Activated T-cell treated with anti-CD3 and anti-CD28 coated beads, Interleukin-2, amount 50 U/mL, for 4 hours (primary cell): ENCODE results near the gene LMAN2. TPM values are rescaled to one million over a fixed set of nuclear protein-coding genes. Genes with fewer than 3 reads are reported as not detected.

Experiments used
- ATAC-seq, 2 donors: fragments of 200-7000 bp; cut with Tn5 transposase; one replicate each; pipeline ENCODE4 v1.10.0; 2021
- DNase-seq: peaks from one replicate; pipeline ENCODE4 v3.0.0-alpha.2; 2020
- H3K27me3 Mint-ChIP-seq: one replicate; pipeline ENCODE4 v1.8.0; 2021; ENCODE audit warnings: low read depth, mixed read lengths
- H3K36me3 Mint-ChIP-seq: one replicate; pipeline ENCODE4 v1.8.0; 2022; ENCODE audit warnings: mixed read lengths; ENCODE audit not compliant: insufficient read depth
- H3K4me1 Mint-ChIP-seq: one replicate; pipeline ENCODE4 v1.8.0; 2021; ENCODE audit warnings: low read depth, mixed read lengths
- H3K4me3 Mint-ChIP-seq: one replicate; pipeline ENCODE4 v1.8.0; 2021; ENCODE audit warnings: mild to moderate bottlenecking, moderate library complexity, mixed read lengths
- H3K9me3 Mint-ChIP-seq: one replicate; pipeline ENCODE4 v1.8.0; 2021; ENCODE audit warnings: mixed read lengths
- total RNA-seq, 3 donors: library from RNA; stranded (reverse); gene quantifications; one replicate each; pipeline ENCODE4 v1.2.1, GENCODE V29; 2021

Gene LMAN2
- total RNA-seq, 3 donors from 2014 or later, result 120 to 129 (median 127) TPM

DNA sequence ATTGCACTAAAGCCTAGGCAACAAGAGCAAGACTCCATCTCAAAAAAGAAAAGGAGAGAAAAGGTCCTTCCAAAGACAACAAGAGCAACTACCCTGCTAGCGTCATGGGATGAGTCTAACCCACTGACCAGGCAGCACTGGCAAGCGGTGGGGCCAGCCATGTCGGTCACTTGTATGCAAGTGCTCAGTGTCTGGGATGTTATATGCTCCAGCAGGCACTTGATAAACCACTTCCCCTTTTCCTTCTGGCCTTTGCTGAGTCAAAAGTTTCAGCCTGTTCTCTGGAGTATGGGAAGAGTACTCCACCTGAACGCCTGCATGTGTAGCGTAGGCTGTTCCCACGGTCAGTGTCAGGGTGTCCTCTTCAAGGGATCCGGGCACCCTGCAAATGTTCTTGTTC is 30.6 kb downstream of the LMAN2 start:
- Mint-ChIP-seq H3K4me1 (peaks cover 17% of the 10 kb centered on the region), H3K27me3 (no peaks in the 10 kb centered on the region), H3K9me3 (no peaks in the 10 kb centered on the region), H3K36me3 (peaks cover 7% of the 10 kb centered on the region), H3K4me3 (no peak overlapping the region)
- DNase-seq (no peak), ATAC-seq (no peak)

- ATAC-seq, result peak; percentile 27 to 51
- Mint-ChIP-seq H3K4me3 (no peak overlapping the region), H3K4me1 (peaks cover 17% of the 10 kb centered on the region), H3K27me3 (no peaks in the 10 kb centered on the region), H3K9me3 (no peaks in the 10 kb centered on the region), H3K36me3 (peaks cover 7% of the 10 kb centered on the region)
- no peak for DNase-seq
Measured at GRCh38 chr5:177319913-177320588, 31.4 kb downstream of the LMAN2 start.

GRCh38 chr5:177317959-177318377 is 33.5 kb downstream of the LMAN2 start:
- peak; percentile 74 to 78 for ATAC-seq
- peaks cover 6% of the 10 kb centered on the region for H3K36me3 Mint-ChIP-seq
- H3K27me3 Mint-ChIP-seq, result no peaks in the 10 kb centered on the region
- peaks cover 18% of the 10 kb centered on the region for H3K4me1 Mint-ChIP-seq
- DNase-seq, result peak; percentile 73
- H3K9me3 Mint-ChIP-seq, result no peaks in the 10 kb centered on the region
- no peak overlapping the region for H3K4me3 Mint-ChIP-seq

- no peak overlapping the region for H3K4me3 Mint-ChIP-seq
- no peaks in the 10 kb centered on the region for H3K36me3 Mint-ChIP-seq
- peaks cover 29% of the 10 kb centered on the region for H3K4me1 Mint-ChIP-seq
- no peak for ATAC-seq
- DNase-seq, result no peak
- no peaks in the 10 kb centered on the region for H3K27me3 Mint-ChIP-seq
- H3K9me3 Mint-ChIP-seq, result no peaks in the 10 kb centered on the region
Measured at GRCh38 chr5:177316005-177316404, 35.5 kb downstream of the LMAN2 start.

- no peaks in the 10 kb centered on the region for H3K9me3 Mint-ChIP-seq
- H3K36me3 Mint-ChIP-seq, result no peaks in the 10 kb centered on the region
- H3K4me3 Mint-ChIP-seq, result no peak overlapping the region
- H3K27me3 Mint-ChIP-seq, result no peaks in the 10 kb centered on the region
- ATAC-seq (no peak), DNase-seq (no peak)
- peaks cover 34% of the 10 kb centered on the region for H3K4me1 Mint-ChIP-seq
Measured at GRCh38 chr5:177315411-177315810, 36.1 kb downstream of the LMAN2 start.

DNA sequence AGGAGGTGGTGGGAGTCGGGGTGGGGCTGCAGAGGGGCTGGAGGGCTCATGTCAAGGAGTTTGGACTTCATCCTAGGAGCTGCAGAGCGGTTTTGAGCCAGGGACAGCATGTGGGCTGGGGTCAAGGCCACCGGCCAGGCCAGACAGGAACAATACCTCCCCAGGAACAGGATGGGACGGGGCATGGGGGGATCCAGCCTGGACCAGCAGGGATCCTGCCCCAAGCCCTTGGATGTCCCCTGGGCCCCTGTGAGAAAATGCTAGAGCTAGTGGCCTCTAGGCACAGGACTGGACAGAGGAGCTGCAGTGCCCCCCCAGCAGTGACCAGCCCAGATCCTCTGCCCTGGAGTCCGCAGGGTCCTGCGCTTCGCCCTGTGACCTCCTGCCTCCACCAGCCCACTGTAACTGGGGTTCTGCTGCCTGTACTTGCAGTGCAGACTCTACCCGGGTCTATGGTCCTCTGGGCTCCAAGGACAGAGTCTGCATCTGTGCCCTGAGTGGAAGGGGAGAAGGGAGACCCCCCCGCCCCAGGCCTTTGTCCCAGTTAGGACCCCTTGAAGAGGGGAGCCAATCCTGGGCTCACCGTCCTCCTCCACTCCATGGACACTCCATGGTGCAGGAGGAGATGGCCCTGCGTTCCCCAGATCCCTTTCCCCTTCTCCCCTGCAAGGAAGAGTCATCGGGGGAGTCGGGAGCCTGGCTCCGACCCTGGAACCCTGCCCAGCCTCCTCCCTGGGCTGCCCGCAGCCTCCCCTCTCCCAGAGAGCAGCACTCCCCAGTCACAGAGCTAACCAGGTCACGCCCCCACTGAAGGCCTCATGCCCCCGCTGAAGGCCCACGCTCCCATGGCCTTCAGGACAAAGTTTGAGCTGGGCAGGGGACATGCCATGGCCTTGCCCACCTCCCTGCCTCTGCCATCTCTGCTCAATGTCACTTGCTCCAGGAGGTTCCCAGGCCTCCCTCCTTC is 36.8 kb downstream of the LMAN2 start:
- H3K36me3 Mint-ChIP-seq, result no peaks in the 10 kb centered on the region
- ATAC-seq (no peak), DNase-seq (no peak)
- H3K9me3 Mint-ChIP-seq, result no peaks in the 10 kb centered on the region
- H3K27me3 Mint-ChIP-seq, result no peaks in the 10 kb centered on the region
- no peak overlapping the region for H3K4me3 Mint-ChIP-seq
- H3K4me1 Mint-ChIP-seq, result peaks cover 32% of the 10 kb centered on the region

- Mint-ChIP-seq H3K9me3 (no peaks in the 10 kb centered on the region), H3K4me1 (peaks cover 35% of the 10 kb centered on the region), H3K36me3 (no peaks in the 10 kb centered on the region), H3K4me3 (no peak overlapping the region), H3K27me3 (no peaks in the 10 kb centered on the region)
- DNase-seq (no peak), ATAC-seq (no peak)
Measured at GRCh38 chr5:177313561-177314259, 37.8 kb downstream of the LMAN2 start.

- H3K27me3 Mint-ChIP-seq, result no peaks in the 10 kb centered on the region
- DNase-seq, result no peak
- H3K9me3 Mint-ChIP-seq, result no peaks in the 10 kb centered on the region
- H3K36me3 Mint-ChIP-seq, result no peaks in the 10 kb centered on the region
- peak; percentile 10 to 15 for ATAC-seq
- peaks cover 30% of the 10 kb centered on the region for H3K4me1 Mint-ChIP-seq
- H3K4me3 Mint-ChIP-seq, result peak overlapping the region; percentile 45
Measured at GRCh38 chr5:177312649-177313181, 38.8 kb downstream of the LMAN2 start.

DNA sequence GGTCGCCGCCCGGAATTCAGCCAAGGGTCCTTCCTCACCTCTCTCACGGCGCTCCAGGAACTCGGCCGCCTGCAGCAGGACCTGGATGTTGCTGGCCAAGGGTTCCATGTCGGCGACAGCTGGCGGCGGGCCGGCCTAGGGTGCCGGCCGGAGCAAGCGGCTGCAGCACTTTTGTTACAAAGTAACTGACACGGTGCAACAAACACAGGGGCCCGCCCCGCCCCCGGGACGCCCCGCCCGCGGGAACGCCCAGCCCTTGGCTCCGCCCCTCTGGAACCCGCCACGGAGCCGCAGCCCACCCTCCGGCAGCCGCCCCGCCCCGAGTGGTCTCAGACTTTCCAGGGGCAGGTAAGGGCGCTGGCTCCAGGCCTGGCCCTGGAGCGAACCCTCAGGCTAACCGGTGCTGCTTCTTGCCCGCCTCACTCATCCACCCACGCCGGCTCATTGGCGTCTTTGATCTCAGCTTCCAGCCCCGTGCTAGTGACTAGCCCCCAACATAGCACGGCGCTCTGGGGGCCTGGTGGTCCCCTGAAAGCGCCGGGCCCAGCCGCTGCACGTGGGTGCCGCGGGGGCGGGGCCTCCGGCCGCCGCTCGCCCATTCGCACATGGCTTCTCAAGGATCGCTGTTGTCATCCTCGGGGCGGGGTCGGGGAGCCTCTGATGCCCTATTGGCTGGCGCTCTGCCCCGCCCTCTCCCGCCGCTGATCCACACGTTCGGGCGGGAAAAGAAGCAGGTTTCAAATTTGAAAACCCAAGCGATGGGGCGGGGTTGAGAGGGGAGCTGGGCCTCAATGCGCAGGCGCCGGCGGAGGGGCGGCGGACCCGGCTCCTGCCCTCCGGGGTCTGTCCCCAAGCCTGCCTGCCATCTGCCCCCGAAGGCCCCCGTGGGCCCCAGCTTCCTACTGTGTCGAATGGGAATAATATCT is 39.5 kb downstream of the LMAN2 start, which contains the start of gene MXD3:
Gene MXD3 (minus strand): TSS at position 176 of the 926 bp plus-strand sequence. CDS start 68 bp downstream, at position 108.
- Mint-ChIP-seq H3K4me1 (peaks cover 31% of the 10 kb centered on the region), H3K9me3 (no peaks in the 10 kb centered on the region), H3K27me3 (no peaks in the 10 kb centered on the region), H3K4me3 (peak within 1 kb of the TSS; percentile 74), H3K36me3 (peaks cover under 1% of the 10 kb centered on the region)
- peak; percentile 90 to 91 for ATAC-seq
- peak; percentile 93 for DNase-seq

- DNase-seq (no peak), ATAC-seq (no peak)
- H3K4me1 Mint-ChIP-seq, result peaks cover 36% of the 10 kb centered on the region
- H3K36me3 Mint-ChIP-seq, result peaks cover 7% of the 10 kb centered on the region
- H3K9me3 Mint-ChIP-seq, result no peaks in the 10 kb centered on the region
- peak overlapping the region; percentile 74 for H3K4me3 Mint-ChIP-seq
- H3K27me3 Mint-ChIP-seq, result no peaks in the 10 kb centered on the region
Measured at GRCh38 chr5:177311392-177311722, 40.1 kb downstream of the LMAN2 start.

- ATAC-seq (no peak), DNase-seq (no peak)
- Mint-ChIP-seq H3K4me3 (peak overlapping the region; percentile 70), H3K36me3 (peaks cover 12% of the 10 kb centered on the region), H3K4me1 (peaks cover 40% of the 10 kb centered on the region), H3K27me3 (no peaks in the 10 kb centered on the region), H3K9me3 (no peaks in the 10 kb centered on the region)
Measured at GRCh38 chr5:177310757-177311391, 40.6 kb downstream of the LMAN2 start.

DNA sequence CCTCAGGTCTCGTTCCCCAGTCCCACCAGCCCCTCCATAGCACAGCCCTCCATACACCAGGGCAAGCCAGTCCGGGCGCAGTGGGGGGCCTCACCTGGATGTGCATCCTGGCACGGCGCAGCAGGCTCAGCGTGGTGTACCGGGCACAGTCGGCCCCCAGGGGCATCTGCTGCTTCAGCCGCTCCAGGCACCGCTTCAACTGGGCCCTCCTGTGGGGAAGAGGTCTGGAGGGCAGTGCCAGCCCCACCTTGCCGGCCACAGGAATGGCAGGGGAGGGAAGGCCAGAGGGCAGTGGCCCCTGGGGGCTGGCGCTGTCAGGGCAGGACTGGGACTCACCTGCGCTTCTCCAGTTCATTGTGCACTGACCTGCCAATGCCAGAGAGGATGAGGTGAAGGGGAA is 41.1 kb downstream of the LMAN2 start:
- Mint-ChIP-seq H3K9me3 (no peaks in the 10 kb centered on the region), H3K27me3 (no peaks in the 10 kb centered on the region), H3K36me3 (peaks cover 12% of the 10 kb centered on the region), H3K4me1 (peaks cover 44% of the 10 kb centered on the region), H3K4me3 (peak overlapping the region; percentile 70)
- ATAC-seq, result no peak
- no peak for DNase-seq
